HL-60/S4 treated with retinoic acid at 250 ng/mL for 4 days and 3 days (cell line): ENCODE measurements around the gene LRRC15.

Experiments
- in situ Hi-C: fragments of 300-500 bp; cut with MboI; formaldehyde crosslinking; loops from 2 replicates; pipeline ENCODE4 v1.7.0; 2022; ENCODE audit warnings: low sequenced_read_pairs

LRRC15 gene

GRCh38 chr3:194386066-194386465, 16.5 kb upstream of the LRRC15 start:
- in situ Hi-C loops = no loop called here

DNA sequence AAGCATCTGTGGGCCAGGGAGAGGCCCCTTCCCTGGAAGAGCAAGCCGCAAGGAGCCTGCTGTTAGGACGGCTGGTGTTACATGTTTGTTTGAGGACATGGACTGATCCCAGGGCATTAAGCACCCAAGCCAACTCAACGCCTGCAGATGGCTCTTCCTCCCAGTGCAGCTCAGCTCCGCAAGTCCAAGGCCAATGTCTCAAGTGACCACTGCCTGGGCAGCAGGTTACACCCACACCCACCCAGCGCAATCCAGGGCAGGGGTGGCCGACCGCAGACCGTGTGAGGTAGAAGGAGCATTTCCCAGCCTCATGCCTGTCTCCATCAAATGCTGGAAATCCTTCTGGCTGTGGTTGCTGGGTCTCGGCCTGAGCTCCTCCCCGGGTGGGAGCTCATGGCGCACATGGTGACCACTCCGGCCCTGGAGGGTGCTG, 15.0 kb upstream of the LRRC15 start:
- in situ Hi-C loops = no loop called here

- in situ Hi-C loops = no loop called here
These were observed 14.6 kb upstream of the LRRC15 start for GRCh38 chr3:194384156-194384555.

DNA sequence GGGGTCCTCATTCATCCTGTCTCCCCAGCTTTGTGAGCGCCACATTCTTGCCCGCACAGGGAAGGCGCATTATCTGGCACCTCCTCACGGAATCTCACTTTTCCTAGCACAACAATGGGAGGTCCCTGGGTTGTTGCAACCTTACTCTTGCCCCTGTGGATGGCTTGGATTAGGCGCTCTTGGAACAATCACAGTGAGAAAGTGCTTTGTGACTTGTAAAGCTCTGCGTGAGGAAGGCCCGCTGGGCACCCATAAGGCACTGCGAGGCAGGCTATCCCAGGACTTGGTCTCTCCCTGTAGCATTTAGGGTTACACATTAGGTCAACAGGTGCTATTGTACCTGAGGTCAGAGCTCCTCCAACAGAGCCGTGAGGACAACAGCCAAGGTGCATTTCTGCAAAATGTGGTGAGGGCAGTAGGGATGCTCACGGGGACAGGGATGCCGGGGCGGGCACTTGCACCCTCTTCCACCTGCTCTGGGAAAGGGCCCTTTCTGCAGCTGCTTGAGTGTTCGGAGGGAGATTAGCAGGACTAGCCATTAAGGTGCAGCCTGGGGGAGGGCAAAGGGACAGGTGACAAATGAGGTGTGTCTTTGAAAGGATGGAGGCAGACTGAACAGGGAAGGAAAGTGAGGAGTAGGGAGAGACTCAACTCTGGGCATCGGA, 13.9 kb upstream of the LRRC15 start:
- in situ Hi-C loops = no loop called here

DNA sequence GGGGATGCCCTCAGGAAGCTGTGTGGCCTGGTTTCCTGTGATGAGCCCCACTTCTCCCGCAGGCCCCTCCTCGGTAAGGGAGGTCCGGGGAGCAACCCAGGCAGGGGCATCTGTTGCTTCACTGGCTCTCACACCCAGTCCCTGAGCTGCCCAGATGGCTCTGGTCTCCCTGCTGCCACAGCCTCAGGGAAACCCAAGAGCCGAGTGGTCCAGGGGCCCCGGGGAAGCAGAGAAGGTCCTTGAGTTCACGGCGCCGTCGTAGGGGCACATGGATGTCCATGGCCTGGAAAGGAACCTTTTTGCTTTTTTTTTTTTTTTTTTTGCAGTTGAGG, 13.3 kb upstream of the LRRC15 start:
- in situ Hi-C loops = no loop called here

GRCh38 chr3:194382196-194382891, 12.8 kb upstream of the LRRC15 start:
- in situ Hi-C loops = no loop called here

DNA sequence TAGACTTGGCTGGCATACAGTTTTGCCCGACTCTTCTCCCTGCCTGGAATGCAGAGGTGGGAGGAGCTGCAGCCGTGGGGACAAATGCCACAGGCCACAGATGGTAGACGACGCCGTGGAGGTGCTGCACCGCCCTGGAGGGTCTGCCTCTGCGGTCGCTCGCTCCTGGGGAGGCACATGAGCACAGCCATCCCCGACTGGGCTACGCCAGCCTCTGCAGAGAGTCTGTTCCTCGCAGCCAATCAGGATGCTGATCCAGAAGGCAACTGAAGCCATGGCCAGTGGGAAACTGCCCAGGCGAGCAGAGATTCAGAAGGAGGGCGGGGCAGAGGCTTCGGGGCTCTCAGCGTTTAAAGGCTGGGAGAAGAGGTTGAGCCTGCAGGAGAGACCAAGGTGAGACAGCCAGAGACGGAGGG, 11.9 kb upstream of the LRRC15 start:
- in situ Hi-C loops = no loop called here

- in situ Hi-C loops = no loop called here
These were observed 10.8 kb upstream of the LRRC15 start for GRCh38 chr3:194380326-194380725.

DNA sequence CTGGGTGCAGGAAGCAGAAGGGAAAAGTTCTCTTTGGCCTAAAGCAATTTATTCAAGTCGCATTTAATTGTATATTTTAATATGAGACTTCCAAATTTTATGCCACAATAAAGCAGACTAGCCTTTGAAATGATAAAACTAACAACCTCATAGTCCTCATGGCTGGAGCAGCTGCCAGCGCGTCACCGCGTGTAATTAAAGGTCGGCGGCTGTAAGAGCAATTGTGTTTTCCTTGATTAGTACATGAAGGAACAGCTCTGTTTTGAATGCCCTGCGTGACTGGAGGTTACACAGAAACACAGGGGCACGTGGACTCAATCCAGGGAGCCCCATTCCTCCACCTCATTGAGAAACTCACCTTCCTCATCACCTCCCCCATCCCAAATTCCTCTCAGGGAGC, 10.1 kb upstream of the LRRC15 start:
- in situ Hi-C loops = no loop called here

GRCh38 chr3:194379231-194379630, 9.7 kb upstream of the LRRC15 start:
- in situ Hi-C loops = no loop called here

DNA sequence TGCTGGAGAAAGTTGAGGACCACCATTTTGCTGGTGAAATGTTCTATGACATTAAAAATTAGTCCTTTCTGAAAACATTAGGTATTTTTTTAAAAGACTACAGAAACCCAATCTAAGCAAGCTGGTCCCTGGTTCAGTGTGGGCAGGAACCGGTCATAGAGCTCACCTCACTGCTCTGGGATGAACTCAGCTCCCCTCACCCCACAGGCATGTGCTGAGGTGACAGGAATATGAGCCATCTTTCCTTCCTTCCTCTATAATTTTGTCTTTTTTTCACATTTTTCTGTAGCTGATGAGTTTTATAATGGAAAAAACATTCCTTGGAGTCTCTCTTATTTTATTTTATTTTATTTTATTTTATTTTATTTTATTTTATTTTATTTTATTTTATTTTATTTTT, 8.2 kb upstream of the LRRC15 start:
- in situ Hi-C loops = no loop called here

DNA sequence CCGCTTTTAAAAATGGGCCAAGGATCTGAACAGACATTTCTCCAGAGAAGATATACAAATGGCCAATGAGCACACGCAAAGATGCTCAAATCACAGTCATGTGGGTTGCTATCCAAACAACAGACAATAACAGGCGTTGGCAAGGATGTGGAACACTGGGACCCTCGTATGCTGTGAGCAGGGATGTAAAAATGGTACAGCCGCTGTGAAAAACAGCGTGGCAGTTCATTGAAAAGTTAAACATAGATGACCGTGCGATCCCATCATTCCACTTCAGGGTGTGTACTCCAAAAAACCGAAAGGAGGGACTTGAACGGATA, 6.7 kb upstream of the LRRC15 start:
- in situ Hi-C loops = no loop called here

- in situ Hi-C loops = no loop called here
These were observed 6.1 kb upstream of the LRRC15 start for GRCh38 chr3:194375473-194376240.

DNA sequence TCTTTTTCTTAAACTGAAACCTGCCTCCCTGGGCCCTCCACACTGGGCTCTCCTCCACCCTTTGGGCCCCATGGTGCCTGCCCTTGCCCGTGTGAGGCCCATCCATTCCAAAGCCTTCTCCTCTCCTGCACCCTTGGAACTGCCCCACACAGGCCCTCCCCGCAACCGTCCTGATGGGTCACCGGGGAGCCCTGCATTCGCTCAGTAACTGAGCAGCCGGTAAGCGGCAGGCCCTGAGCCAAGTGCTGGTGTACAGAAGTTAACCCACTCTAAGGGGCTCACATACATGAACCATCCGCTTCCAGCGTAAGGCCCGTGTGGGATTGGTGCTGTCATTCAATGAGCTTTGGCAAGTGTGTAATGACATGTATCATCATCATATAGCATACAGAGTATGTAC, 5.4 kb upstream of the LRRC15 start:
- in situ Hi-C loops = no loop called here

- in situ Hi-C loops = no loop called here
These were observed 4.4 kb upstream of the LRRC15 start for GRCh38 chr3:194373899-194374298.

DNA sequence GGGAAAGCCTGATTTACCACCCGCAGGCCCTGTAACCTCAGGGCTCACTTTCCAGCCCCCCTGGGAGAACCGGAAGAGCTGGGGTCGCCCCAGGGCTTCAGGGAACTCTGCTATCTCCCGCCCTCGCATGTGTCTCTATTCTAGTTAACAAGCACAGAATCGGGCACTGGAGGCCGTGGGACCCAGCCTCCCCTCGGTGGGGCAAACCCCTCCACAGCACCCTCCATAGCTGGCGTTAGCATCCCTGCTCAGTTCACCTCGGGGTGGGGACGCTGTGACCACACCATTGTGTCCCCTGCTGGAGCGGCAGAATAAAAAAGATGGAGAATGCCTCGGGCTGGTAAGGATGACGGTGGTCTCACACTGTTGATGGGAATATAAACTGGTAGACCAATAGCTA, 3.5 kb upstream of the LRRC15 start:
- in situ Hi-C loops = no loop called here

- in situ Hi-C loops = no loop called here
These were observed 1.2 kb upstream of the LRRC15 start for GRCh38 chr3:194370753-194371152.

DNA sequence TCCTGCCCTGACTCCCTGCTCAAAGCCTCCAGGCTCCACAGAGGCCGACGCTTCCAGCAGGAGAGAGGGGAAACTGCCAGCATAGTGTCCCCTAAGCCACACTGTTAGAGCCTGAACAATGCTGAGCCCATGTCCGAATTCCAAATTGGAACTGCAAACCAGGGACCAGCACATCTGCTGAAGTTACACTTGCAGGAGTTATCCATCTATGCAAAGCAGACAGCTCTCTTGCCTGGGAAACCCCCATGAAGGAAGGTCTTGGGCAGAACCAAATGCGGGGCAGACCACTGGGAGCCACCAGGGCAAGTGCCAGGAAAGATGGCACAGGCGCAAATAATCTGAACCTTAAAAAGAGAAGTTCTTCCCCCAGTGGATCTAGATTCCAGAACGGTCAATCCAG, 625 bp downstream of the LRRC15 start:
- in situ Hi-C loops = no loop called here

DNA sequence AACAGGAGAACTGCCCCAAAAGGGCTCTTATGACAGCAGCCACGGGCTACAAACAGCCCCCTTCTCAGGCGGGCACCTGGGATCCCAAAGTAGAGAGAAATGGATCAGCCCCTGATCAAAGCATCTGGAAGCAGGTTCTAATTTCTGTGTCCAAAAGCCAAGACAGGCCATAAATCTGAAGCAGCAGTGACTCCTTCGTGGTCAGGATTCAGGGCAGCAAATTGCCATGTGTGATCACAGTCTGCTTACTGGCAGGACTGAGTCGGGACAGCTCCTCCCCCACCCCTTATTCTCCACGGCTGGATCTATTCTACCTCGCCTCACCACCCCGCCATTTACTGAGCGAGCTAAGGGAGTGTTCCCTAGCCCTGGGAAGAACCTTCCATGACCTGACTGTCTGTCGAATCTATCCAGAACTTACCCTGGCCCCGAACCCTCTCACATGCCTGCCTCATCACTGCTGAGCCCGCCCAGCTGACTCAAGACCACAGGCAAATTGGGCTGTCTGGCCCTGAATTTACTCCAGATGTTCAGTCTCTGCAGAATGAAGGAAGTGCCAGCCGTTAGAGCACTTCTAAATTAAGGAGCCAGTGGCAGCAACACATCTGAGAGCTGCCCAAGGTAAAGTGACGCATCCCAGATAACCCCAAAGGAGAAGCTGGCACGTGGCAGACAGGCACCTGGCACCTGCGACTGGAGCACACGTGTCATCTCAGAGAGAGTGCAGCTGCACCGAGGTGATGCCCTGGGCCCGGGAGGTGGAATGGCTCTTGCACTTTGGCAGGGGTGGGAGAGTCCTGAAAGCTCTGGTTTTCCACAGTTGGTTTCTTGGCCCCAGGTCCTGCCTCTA, 1.3 kb downstream of the LRRC15 start:
- in situ Hi-C loops = no loop called here

DNA sequence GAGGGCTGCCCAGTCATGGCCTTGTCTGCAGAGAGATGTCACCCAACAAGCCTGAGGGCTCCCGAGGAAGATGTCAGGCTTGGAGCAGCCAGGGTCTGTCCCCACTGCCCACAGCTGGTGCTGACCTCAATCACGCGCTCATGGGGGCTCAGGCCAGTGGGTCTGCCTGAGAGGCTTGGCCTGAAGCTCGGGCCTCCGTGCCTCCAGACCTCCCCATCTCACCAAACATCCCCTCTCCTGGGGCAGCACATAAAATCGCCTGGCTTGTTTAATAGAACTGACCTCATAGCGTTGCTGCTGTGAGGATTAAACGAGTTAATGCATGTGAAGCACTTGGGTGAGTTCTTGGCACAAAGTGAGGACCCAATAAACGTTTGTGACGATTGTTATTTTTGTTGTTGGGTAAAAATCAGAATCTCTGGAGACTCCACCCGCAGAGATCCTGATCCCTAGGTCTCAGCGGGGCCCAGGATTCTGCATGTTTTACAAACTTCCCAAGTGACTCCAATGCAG, 3.5 kb downstream of the LRRC15 start:
- in situ Hi-C loops = no loop called here

DNA sequence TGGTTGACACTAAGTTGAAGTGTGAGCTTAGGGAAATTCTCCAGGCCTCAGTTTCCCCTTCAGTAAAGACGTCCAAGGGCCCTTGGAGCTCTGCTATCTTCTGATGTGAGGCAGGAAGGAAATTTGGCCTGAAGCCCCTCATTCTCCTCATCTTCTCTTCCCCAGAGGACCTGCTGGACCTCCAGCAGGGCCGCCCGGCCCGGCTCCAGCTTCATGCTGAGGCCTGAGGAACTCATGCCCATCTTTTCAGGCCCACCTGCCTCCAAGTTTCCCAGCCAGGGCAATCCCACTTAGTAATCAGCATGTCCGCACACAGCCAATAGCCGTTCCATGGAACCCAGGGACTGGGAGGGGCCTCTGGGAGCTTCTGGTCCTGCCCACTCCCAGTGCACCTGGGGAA, 4.0 kb downstream of the LRRC15 start:
- in situ Hi-C loops = no loop called here
